ENCODE data around the gene PIGO.

The PIGO gene

GRCh38 chr9:35072461-35073278 lies 23.7 kb downstream of the PIGO start, which contains the start of gene VCP:
Gene VCP (minus strand): TSS chr9:35072625. CDS start chr9:35072353, 272 bp downstream.
- DNase-seq = peak; percentile 86 to 100 (median 98)

GRCh38 chr9:35071814-35072460 lies 24.5 kb downstream of the PIGO start:
- peak in 57 of 58 donors; percentile 4 to 81 (median 67) for DNase-seq

- DNase-seq = no peak
Observed at GRCh38 chr9:35070823-35071813, 25.3 kb downstream of the PIGO start.

GRCh38 chr9:35069020-35069419 lies 27.4 kb downstream of the PIGO start:
- DNase-seq = no peak

GRCh38 chr9:35067056-35067455 lies 29.3 kb downstream of the PIGO start:
- DNase-seq = no peak

GRCh38 chr9:35060548-35061207 lies 35.7 kb downstream of the PIGO start:
- no peak for DNase-seq

GRCh38 chr9:35059438-35059837 lies 37.0 kb downstream of the PIGO start:
- DNase-seq = no peak

- no peak for DNase-seq
Observed at GRCh38 chr9:35057271-35057620, 39.1 kb downstream of the PIGO start.

GRCh38 chr9:35056571-35057270 lies 39.7 kb downstream of the PIGO start:
- no peak for DNase-seq

- no peak for DNase-seq
Observed at GRCh38 chr9:35054871-35055644, 41.3 kb downstream of the PIGO start.

GRCh38 chr9:35054185-35054835 lies 42.1 kb downstream of the PIGO start:
- DNase-seq = no peak

- DNase-seq = peak in 13 of 58 donors; percentile 2 to 48 (median 6)
Observed at GRCh38 chr9:35051069-35051967, 45.1 kb downstream of the PIGO start.

- DNase-seq = no peak
Observed at GRCh38 chr9:35048511-35048910, 47.9 kb downstream of the PIGO start.

GRCh38 chr9:35044071-35044470 lies 52.3 kb downstream of the PIGO start:
- no peak for DNase-seq

GRCh38 chr9:35042891-35043545 lies 53.4 kb downstream of the PIGO start:
- DNase-seq = no peak

GRCh38 chr9:35042081-35042604 lies 54.2 kb downstream of the PIGO start:
- no peak for DNase-seq

Measured in anterior cingulate cortex (tissue), 58 donors.